ENCODE data around the gene KCNJ10.

The KCNJ10 gene

DNA sequence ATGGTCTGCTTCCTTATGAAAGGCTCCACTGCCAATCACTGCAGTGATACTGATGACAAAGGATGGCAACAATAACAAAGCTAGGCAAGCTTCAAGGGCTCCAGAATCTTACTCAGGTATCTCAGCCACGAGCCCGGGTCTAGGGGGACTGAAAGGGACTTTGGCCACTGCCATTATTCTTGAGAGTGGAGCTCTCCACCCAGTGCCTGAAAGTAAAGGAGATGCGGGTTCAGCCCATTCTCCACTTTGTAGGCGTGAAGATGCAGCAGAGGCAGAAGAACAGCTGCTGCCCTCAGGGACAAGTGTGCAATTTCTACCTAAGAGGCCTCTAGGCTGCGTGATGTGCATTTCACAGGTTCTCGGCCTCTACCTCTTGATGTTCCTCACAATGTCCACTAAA, 84.5 kb downstream of the KCNJ10 start:
- no peak for DNase-seq

DNA sequence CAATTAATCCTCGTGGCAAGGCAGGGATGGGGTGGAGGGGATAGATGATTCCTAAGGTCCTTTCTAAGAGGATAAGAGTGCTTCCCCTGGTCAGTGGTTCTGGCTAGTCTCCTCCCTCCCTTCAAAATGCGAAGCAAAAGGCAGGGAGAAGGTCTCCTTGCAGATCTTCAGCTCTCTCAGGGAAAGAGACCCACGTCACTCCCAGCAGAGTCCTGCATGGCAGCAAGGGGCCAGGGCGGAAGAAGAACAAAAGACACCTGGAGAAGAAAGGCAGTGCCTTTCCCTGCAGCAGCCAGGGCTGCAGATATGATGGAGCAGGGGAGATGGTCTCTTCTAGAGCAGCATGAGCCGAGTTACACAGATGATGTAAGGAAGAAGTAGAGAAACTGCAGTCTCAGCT, 86.3 kb downstream of the KCNJ10 start:
- DNase-seq = no peak

DNA sequence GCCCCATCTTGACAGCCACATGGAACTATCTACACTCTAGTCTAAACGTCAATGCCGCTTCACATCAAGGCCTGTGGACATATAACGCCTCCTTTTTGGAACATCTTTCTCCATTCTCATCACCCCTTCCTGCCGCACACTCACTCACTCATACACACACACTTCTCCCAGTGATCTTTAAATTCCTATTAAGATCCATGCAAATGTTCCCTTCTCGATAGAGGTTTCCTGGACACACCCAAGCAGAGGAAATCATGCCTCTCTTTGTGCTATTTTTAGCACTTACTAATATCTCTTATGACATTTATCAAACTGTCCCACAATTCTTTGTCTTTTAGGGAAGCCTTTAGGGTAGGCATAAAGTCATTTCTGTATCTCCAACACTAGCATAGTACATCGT, 87.7 kb downstream of the KCNJ10 start:
- DNase-seq = no peak

DNA sequence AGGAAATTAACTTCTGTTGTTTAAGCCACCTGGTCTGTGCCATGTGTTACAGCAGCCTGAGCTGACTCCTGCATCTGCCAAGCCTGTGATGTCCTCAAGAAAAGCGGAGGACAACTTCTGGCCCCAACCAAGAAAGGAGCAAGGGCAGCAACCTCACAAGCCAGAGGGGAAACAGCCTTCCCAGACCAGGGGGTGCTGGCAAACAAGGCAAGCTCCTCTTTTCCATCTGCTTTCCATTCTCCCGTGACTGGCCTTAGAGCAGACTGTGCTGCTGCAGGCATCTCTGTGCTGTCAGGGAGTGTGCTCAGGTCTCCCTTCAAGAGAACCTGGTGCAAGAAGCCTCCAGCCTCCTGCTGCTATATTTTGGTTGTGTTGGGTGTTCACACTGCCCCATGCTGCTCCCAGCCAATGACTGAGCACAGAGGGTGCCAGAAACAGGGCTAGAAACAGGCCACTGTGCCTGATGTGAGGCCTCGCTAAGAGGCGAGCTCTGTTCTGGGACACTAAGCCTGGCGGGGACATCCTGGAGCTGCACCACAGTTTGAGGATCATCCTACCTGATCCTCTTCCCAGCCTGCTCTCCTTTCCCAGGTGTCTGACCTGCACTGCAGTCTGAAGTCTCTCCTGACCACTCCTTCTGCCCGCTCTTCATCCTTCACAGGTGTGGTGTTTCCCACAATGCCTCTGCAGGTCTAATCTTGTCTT, 88.5 kb downstream of the KCNJ10 start:
- DNase-seq = no peak

DNA sequence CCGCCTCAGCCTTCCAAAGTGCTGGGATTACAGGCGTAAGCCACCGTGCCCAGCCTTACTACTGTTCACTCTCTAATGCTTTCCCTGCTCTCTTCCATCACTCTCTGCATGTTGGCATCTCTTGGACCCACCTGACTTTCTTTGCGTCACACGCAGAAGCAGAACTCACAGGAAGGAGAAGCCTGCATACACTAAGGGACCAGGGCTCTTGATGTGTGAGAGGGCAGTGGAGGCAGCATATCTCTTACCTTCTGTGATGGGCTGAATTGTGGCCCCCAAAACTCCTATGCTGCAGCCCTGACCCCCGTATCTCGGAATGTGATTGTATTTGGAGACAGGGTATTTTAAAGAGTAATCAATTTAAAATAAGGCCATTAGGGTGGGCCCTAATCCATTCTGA, 89.2 kb downstream of the KCNJ10 start:
- no peak for DNase-seq

DNA sequence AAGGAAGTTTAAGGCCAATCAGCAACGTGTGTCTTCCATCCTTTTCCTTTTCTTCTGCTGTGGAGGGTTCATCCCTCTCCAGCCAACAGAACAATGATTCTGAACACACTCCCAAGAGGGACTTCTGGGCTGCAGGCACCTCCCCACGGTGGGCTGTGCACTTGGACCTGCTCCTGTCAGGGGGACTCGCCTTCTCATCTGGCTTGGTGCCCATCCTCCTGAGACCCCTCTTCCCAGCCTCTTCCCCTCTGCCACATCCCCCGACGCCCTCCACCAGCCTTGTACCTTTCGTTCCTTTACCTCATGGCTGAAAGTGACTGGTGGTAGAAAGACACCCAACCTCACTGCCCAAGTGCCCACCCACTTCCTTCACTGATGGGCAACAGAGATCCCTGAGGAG, 89.9 kb downstream of the KCNJ10 start:
- no peak for DNase-seq

DNA sequence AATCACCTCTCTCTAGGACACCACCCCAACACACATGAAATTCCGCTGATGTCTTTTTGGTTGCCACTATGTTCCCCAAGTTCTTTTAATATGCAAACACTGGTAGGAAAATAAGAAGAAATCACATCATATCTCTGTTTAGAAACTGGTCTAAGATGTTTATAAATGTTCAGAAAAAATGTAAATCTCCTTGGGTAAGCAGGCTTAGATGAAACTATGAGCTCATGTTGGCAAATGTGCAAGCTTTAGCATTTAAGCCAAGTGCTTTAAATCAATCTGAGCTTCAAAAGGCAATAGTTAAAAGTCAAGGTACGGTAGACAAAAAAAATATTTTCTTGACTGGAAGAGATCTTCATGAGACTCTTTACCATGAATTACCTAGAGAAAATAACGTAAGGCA, 90.7 kb downstream of the KCNJ10 start:
- no peak for DNase-seq

DNA sequence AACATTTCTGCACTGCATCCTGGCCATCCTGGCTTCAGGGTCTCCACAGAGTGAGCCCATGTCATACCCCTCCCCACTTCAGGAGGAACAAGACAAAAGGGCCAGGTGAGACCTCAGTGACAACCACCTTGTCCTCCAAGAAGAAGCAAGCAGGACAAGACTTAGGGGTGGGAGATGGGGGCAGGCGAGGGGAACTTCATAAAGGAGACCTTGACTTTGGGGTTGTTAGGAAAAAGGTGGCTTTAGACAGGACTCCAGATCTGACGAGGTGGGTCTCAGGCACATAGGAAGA, 91.9 kb downstream of the KCNJ10 start:
- no peak for DNase-seq

DNA sequence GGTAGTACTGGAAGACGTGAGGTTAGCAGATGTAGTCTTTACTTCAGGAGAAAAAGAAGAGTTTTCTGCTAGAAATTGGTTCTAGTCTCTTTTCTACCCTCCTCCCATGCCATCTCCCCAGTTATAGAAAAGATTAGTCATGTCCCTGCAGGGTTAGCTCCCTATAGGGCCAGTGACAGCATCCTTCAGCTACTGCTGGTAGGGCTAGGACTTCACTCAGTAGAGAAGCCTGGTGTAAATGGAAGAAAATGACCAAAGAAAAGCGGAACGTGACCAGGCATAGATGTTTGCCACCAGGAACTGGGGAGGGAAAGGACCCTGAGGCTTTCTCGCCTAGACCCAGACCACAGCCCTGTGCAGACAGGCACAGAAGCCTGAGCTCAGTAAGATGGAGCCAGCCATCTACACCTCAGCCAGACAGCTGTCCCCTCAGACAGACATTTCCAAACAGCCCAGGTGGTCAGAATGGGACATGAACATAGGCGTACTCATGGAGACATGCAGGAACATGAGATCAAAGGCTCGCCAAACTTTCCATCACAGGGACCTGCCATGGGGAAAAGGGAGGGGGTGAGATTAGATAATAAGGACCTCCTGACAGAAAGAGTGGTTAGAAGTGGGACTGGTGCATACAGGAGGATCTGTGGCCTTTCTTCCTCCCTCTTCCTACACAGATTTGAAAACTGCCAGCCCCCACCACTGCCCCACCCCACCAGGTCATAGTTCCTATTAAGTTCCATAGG, 92.4 kb downstream of the KCNJ10 start:
- no peak for DNase-seq

DNA sequence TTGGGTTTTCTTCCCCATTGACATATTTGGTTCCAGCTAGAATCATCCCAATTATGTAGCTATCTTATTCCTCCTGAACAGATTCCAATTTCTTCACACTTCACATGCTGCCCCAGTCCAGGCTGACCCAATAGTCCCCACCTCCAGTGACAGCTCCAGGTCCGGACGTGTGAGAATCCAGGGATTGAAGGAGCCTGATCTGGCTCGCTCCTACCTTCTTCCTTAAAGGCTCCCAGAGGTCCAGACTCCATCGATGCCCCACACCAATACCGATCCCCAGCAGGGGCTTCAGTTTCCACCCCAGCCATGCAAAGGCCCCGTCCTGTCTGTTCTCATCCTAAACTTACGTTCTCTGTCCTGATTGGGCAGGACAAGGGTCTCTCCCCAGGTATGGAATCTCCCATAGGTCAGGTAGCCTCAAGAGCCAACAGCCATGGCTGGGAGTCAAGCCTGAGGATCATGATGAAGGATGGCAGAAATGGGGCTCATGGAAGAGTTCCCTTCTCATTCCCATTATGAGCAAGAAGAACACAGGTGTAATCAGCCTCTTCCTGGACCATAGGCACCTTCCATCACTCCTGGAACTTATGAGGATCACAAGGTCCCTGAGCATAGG, 95.5 kb downstream of the KCNJ10 start:
- DNase-seq = no peak

DNA sequence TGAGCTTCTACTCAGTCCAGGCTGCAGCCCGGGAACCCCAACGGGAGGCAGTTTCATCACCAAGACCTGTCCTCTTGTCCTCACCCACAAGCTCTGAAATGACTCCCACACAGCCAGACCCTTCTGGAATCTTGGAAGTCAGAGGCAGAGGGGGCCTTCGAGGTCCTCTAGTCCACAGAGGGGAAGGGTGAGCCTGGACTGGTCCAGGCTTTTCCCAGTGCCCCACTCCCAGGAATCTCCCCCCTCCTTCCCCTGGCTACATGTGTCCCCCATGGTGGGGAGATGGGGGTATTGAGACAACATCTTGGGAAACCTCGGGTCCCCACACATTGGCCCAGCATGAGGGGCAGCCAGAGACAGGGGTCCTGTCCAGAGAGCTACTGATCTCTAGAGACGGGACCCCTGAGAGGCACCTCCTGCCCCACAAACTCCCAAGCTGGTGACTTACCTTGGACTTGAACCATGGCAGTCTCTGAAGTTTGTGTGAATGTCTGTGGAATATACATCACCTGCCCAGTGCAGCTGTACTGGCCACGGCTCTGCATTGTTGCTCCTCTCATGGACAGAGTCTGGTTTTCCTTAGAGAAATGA, 96.5 kb downstream of the KCNJ10 start:
- no peak for DNase-seq

DNA sequence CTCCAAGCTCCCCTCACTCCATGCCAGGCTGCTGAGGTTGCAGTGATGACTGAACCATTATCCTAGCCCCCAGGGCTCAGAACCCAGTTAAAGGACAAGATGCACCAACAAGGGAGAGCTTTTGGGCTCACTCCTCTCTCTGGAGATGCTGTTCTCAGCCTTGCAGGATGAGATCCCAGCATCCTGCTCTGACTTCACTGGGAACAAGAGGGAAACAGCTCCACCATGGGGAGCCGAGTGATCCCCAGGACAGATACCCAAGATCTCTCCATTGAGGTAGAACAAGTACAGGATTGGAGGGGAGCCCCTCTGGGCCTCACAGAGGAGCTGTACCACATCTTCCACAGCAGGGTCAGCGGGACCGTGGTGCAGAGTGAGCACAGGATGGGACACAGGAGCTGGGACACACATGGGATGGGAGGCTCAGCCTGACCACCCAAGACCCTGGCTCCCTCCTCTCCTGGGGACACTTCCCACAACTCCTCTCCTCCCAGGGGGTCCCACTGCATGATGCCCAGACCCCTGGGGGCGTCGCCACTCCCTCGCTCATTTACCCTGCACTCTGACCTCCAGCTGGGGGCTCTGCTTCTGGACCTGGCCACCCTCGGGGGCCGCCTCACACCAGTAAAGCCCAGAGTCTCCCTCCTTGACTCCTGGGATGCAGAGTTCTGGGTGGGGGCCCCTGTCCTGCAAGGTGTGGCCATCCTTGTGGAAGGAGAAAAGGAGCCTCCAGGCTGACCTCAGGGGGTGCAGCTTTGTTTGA, 97.3 kb downstream of the KCNJ10 start:
- DNase-seq = no peak

DNA sequence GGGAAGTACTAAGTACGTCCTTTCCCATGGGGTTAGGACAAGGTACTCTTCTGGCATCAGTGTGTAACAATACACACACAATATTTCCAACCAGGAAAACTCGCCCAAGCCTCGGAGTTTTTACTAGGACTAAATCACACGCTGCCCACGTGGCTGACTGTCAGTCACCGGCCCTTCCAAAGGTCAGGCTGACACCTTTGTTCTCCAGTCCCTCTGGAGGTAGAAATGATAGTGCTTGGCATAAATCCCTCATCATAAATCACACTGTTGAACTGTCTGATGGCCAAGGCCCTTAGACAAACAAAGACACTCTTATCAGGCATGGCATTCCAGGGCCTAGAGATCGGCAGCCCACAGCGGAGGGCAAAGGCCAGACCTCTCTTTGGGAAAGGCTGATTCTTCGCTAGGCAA, 99.0 kb downstream of the KCNJ10 start:
- no peak for DNase-seq

DNA sequence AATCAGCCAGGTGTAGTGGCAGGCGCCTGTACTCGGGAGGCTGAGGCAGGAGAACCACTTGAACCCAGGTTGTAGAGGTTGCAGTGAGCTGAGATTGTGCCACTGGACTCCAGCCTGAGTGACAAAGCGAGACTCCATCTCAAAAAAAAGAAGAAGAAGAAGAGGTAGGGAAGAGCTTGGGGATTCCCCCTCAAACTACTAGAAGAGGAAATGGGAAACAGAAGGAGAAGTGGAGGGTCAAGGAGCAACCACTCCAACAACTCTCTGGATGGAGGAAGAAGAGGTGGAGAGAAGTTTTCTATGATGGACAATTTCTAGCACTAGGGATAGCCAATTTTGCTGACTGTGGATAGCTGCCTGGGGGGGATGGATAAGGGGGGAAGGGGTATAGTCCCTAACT, 101.1 kb downstream of the KCNJ10 start:
- no peak for DNase-seq

DNA sequence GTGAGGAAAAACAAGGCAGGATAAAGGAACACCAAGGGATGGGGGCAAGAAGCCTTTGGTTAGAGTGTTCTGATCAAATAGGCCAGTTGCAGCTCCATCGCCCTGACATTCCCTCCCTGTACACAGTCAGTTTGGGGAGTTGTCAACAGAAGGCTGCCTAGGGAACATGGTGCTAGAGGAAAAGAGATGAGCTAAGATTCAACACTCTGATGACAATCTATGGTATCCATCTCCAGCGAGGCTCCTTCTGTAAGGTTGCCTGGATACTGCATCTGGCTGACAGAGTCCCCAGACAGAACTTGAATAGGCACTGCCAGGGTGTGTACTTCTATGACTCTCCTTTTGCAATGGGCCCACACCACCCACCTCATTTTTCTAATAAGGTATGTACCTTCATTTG, 104.7 kb downstream of the KCNJ10 start:
- no peak for DNase-seq

DNA sequence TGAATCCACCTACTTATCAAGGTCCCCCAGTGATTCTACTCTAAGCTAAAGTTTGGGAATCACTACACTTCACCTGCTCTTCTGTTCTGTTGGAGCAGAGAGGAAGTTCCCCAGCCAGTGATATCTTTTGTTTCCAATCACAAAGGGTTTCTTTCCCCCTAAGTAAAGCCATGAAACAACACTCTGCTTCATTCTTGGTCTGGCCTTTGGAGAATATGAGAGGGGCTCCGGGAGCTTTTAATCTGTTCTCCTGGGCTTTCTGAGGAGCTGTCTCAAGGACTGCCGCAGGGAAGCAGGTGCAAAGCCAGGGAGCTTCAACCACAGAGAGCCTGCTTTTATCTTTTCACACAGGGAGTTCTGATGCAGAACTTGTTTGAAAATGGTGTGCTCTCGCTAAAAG, 105.8 kb downstream of the KCNJ10 start:
- DNase-seq = no peak

DNA sequence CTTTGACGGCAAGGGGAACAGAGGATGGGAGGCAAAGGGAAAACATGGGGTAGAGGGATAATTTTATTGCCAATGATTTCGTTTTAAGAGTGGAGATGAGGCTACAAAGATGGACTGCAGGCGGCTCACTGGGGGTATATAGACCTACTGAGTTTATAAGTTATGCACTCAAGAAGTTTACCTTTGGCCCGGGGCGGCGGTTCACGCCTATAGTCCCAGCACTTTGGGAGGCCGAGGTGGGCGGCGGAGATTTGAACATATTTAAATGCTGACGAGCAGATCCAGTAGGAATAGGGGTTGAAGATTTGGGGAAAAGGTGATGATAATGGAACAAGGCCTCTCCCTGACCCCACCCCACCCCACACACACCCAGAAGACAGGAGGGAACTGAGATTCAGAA, 107.8 kb downstream of the KCNJ10 start:
- no peak for DNase-seq

DNA sequence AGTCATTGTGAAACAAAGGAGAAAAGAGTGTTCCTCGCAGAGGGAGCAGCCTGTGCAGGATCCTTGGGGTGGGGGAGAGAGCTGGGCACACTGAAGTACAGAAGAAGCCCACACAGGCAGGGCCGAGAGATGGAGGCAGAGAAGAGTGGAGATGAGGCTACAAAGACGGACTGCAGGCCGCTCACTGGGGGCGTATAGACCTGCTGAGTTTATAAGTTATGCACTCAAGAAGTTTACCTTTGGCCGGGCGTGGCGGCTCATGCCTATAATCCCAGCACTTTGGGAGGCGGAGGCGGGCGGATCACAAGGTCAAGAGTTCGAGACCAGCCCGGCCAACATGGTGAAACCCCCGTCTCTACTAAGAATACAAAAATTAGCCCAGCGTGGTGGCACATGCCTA, 108.3 kb downstream of the KCNJ10 start:
- DNase-seq = no peak

DNA sequence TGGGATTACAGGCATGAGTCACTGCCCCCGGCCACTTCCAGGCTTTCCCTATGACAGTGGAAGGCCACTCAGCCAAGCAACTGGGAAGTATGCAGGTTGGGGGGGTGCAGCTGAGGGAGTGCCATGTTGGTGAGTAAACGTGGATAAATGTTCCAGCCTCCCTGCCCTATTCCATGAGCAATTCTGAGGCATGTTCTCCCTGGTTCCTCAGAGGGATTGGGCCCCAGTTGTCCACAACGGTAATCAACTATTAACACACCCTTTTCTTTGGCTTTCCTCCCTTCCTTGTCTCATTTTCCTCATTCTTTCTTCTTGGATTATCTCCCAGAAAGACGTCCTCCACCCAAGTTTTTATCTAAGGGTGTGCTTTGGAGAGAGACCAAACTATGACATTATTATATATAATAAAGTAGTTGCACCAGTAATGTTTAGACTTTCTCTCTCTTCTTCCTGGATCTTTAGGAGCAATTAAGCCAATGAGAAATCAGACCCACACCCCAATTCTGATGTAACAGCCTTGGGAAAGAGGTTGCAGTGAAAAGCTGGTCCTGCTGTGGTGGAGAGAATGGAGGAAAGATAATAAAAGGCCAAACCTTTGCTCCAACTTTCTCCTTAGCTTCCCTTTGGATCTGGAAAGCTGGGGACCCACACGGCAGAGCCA, 109.1 kb downstream of the KCNJ10 start:
- no peak for DNase-seq

DNA sequence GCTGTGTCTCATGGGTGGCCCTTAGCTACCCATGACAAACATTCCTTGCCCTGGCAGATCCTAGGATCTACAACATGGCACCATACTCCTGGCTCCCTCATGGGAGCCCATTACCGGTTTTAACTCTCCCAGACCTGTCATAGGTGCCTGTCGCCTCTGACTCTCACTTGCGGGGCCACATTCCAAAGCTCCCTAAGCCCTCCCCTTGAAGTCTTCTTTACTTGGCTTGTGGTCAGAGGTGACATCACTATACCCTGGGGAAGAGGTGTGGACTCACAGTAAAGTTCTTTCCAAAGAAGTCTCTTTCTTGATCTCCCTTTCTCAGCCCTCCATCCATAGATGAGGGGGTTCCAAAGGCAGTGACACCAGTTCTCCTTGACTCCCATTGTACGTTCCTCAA, 110.5 kb downstream of the KCNJ10 start:
- DNase-seq = no peak

DNA sequence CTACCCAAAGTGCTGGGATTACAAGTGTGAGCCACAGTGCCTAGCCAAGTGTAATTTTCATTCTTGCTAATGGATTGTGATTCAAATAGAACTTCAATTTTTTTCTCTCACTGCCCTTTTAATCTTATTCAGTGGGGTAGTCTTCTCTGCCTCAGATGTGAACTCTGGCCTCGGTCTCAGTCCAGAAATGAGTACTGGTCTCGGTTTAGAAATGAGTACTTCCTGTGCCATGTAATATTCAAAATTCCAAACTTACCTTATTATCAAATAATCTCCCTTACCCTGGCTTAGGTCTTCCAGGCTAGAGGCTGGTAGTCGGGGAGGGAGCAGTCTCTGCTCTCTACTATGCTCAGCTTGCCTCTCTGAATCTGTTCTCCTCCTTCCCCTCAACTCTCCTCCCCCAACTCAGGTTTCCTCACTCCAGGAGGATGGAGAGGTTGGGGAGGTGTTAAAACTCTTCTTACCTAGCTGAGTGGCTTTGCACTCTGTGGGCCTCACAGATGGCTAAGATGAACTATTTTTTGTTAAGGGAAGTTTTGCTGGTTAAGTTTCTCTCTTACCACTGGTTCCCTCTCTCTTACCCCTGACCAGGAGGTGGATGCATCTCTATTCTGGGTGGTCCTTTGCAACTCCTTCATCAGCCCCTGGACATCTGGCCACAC, 111.1 kb downstream of the KCNJ10 start:
- no peak for DNase-seq

DNA sequence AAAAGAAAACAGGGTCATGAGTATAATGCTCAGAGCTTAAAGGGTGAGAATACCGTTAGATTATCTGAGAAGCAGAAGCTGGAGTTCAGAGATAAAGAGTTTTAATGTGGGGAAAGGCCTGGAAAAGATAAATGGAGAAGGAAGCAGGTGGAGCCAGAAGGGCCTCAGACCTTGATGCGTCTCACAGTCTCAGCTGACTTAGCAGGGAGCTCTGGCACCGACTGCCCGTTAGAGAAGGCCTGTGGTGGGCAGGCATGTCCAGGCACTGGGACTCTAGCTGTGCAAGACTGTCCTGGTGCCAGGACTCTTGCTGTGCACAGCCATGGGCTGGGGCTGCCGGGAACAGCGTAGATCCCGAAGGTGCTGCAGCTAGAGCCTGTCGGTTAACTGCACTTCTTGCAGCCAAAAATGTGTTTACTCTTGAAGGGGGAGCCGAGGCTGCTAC, 112.1 kb downstream of the KCNJ10 start:
- DNase-seq = no peak
